Esophagus squamous epithelium (tissue), 5 donors: ENCODE data around the gene SRRT. TPM values are rescaled to one million over a fixed set of nuclear protein-coding genes. Genes with fewer than 3 reads are reported as not detected.
A peak's percentile ranks its signal among the peaks of the same experiment; 100 is the strongest.

ENCODE experiments used
- DNase-seq: peaks from one replicate; lab custom pipeline; 2025; lab: John Stamatoyannopoulos, UW
- H3K27ac ChIP-seq, 4 donors: fragments of 200-600 bp; sonication (generic); one replicate each; pipeline ENCODE4 v1.5.1; 2016 to 2019; ENCODE audit warnings: mild to moderate bottlenecking in 1 of 4
- H3K27me3 ChIP-seq, 4 donors: fragments of 200-600 bp; sonication (generic); 1 replicate in 3 of 4; 2 replicates in 1 of 4; pipeline versions ENCODE4 v1.5.1 to v1.6.0; 2017 to 2021; ENCODE audit warnings: antibody characterized with exemption in 1 of 4
- H3K36me3 ChIP-seq, 3 donors: fragments of 200-600 bp; sonication (generic); one replicate each; pipeline ENCODE4 v1.5.1; 2016 to 2019
- H3K4me1 ChIP-seq, 3 donors: fragments of 200-600 bp; sonication (generic); one replicate each; pipeline ENCODE4 v1.5.1; 2017 to 2019
- H3K4me3 ChIP-seq, 4 donors: fragments of 200-600 bp; sonication (generic); 1 replicate in 3 of 4; 2 replicates in 1 of 4; pipeline ENCODE4 v1.5.1; 2016 to 2019; ENCODE audit warnings: mild to moderate bottlenecking in 2 of 4, moderate library complexity in 1 of 4
- H3K9me3 ChIP-seq, 3 donors: fragments of 200-600 bp; sonication (generic); one replicate each; pipeline ENCODE4 v1.5.1; 2016 to 2019
- CTCF ChIP-seq, 6 experiments: fragments of 450-650 bp in 4 of 6; fragments of 200-600 bp in 2 of 6; sonication (generic) in 2 of 6; IDR thresholded peaks; one replicate each; pipeline ENCODE4 v1.5.1; 2016 to 2019; ENCODE audit warnings: antibody characterized with exemption in 6 of 6, mild to moderate bottlenecking in 4 of 6, moderate library complexity in 4 of 6
- POLR2A ChIP-seq, 4 donors: fragments of 450-650 bp; IDR thresholded peaks; one replicate each; pipeline ENCODE4 v1.6.1; 2017; ENCODE audit warnings: antibody characterized with exemption in 4 of 4, mild to moderate bottlenecking in 4 of 4, moderate library complexity in 3 of 4
- WGBS, 2 donors: methylation state at CpG; one replicate each; pipeline ENCODE4 v1.1.5; 2018; 5-methylcytosine and 5-hydroxymethylcytosine counted together
- intact Hi-C: fragments of 100-400 bp; cut with DNase I; formaldehyde crosslinking; loops from one replicate; pipeline ENCODE4 v1.15.0; 2022
- total RNA-seq, 4 donors: library from RNA; depleted of rRNA; stranded (reverse); fragments of >200 nt; gene quantifications; one replicate each; pipeline ENCODE4 v1.1.0, GENCODE V29; 2016
- donor health status: DM: yes; HTN: yes; CAD: no.

The SRRT gene
- total RNA-seq, 4 donors from 2014 or later = 53.8 to 91.0 (median 68.4) TPM

DNA sequence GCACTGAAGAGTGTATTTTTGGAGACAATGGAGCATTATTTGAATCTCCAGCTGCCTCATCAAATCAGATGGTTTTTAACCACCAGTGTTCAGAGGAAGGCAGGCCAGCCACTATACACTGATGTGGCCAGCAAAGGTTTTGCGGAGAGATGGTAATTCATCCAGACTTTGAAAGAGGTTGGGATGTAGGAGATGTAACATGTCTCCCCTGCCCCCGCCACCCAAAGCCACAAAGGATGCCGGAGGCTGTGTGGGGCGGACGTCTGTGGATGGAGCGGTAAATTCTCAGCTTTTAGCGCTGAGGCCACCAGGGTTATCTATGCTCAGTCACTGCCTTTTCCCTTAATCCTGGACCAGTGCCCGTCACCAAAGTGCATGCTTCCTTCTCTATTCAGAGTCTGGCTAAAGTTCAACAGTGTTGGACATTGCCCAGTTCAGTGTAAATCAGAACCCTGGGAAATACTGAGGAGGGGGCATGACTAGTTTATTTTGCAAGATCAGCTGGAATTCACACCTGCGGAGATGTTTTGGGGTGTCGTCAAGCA lies 11.4 kb upstream of the SRRT start:
- H3K4me1 ChIP-seq = peaks cover 19 to 47% (median 20%) of the 10 kb centered on the region in 3 donors
- no peak overlapping the region for H3K4me3 ChIP-seq
- no peaks in the 10 kb centered on the region for H3K27me3 ChIP-seq
- TF ChIP-seq POLR2A (IDR thresholded peaks at IDR 0.05) (no peak), CTCF (IDR thresholded peaks at IDR 0.05) (no peak)
- intact Hi-C loops = no loop called here
- peaks cover 16 to 54% (median 19%) of the 10 kb centered on the region in 3 donors for H3K36me3 ChIP-seq
- no peak overlapping the region for H3K27ac ChIP-seq
- 70 to 78% methylated on average over 9 to 10 of the region's 10 CpGs for WGBS, 2 donors
- H3K9me3 ChIP-seq = no peaks in the 10 kb centered on the region
- DNase-seq = no peak

DNA sequence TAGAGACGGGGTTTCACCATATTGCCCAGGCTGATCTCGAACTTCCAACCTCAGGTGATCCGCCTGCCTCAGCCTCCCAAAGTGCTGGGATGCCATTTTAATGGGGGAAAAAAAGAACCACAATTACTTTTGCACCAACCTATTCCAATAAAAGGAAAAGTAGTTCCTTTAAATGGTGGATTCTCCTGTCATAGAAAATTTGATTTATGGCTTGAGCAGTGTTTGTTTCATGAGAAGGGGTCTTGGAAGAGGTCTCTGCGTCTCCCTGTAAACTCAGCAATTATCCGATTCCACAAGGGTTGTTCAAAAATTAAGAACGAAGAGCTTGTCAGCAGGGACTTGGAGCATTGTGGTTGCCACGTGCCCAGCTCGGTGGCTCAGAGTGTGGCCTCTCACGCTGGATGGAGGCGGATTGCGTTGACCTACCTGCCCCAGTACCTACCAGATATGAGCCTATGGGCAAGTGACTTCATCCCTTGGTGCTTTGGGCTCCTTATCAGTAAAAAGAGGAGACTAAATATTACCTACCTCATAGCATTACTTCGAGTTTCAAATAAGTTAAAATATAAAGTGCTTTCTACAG lies 10.5 kb upstream of the SRRT start:
- no peak for TF ChIP-seq POLR2A (IDR thresholded peaks at IDR 0.05)
- Histone ChIP-seq H3K4me1 (peaks cover 27 to 56% (median 27%) of the 10 kb centered on the region in 3 donors), H3K9me3 (no peaks in the 10 kb centered on the region), H3K4me3 (no peak overlapping the region), H3K36me3 (peaks cover 16 to 50% (median 19%) of the 10 kb centered on the region in 3 donors), H3K27ac (no peak overlapping the region), H3K27me3 (no peaks in the 10 kb centered on the region)
- no peak for DNase-seq
- intact Hi-C loops = no loop called here
- WGBS, 2 donors = 87 to 90% methylated on average over 12 of the region's 12 CpGs

GRCh38 chr7:100865372-100865911 lies 9.5 kb upstream of the SRRT start:
- WGBS, 2 donors = 35 to 55% methylated on average over 9 to 13 of the region's 17 CpGs
- H3K4me1 ChIP-seq = peaks cover 27 to 65% (median 31%) of the 10 kb centered on the region in 3 donors
- DNase-seq = no peak

GRCh38 chr7:100865938-100866728 lies 8.8 kb upstream of the SRRT start:
- H3K27me3 ChIP-seq = no peaks in the 10 kb centered on the region
- peaks cover 27 to 65% (median 31%) of the 10 kb centered on the region in 3 donors for H3K4me1 ChIP-seq
- intact Hi-C loops = no loop called here
- WGBS, 2 donors = 19 to 26% methylated on average over 9 to 14 of the region's 46 CpGs
- H3K27ac ChIP-seq = peak overlapping the region; percentile 99 to 100 (median 99)
- H3K9me3 ChIP-seq = no peaks in the 10 kb centered on the region
- H3K4me3 ChIP-seq = peak overlapping the region; percentile 83 to 99 (median 92)
- no peak for DNase-seq
- no peak for TF ChIP-seq CTCF (IDR thresholded peaks at IDR 0.05)
- TF ChIP-seq POLR2A (IDR thresholded peaks at IDR 0.05) = peak in 1 of 4 donors; percentile 30
- H3K36me3 ChIP-seq = peaks cover 5 to 49% (median 13%) of the 10 kb centered on the region in 3 donors

More at GRCh38 chr7:100865372-100865911, 9.5 kb upstream of the SRRT start:
- Histone ChIP-seq H3K36me3 (peaks cover 10 to 49% (median 17%) of the 10 kb centered on the region in 3 donors), H3K9me3 (no peaks in the 10 kb centered on the region), H3K27ac (peak overlapping the region; percentile 99 to 100 (median 99)), H3K27me3 (no peaks in the 10 kb centered on the region), H3K4me3 (peak overlapping the region; percentile 83 to 99 (median 92))
- TF ChIP-seq CTCF (IDR thresholded peaks at IDR 0.05) = peak in 2 of 6 experiments; percentile 20 to 37
- no peak for TF ChIP-seq POLR2A (IDR thresholded peaks at IDR 0.05)
- intact Hi-C loops = no loop called here

DNA sequence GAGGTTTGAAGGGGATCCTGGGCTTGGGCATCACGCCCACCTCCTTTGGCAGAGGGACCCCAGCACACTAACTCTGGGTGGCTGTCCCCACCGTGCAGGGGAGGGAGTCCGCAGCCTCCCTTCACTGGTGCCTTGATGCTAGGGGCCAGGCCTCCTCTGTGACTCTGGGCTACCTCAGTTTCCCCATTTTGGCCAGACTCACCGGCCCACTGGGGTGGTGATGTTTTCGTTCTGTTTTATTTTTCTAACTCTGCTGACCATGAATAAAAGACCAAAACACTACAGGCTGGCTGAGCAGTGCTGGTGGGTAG lies 8.2 kb upstream of the SRRT start:
- Histone ChIP-seq H3K4me1 (peaks cover 27 to 65% (median 31%) of the 10 kb centered on the region in 3 donors), H3K4me3 (peak overlapping the region; percentile 83 to 99 (median 92)), H3K9me3 (no peaks in the 10 kb centered on the region), H3K36me3 (peaks cover under 1 to 49% (median 13%) of the 10 kb centered on the region in 3 donors), H3K27me3 (no peaks in the 10 kb centered on the region), H3K27ac (peak overlapping the region; percentile 99 to 100 (median 99))
- no peak for DNase-seq
- intact Hi-C loops = no loop called here
- no peak for TF ChIP-seq POLR2A (IDR thresholded peaks at IDR 0.05)
- TF ChIP-seq CTCF (IDR thresholded peaks at IDR 0.05) = no peak
- WGBS, 2 donors = 12 to 33% methylated on average over 1 to 5 of the region's 5 CpGs
